ENCODE results near the gene ZNF219.
A peak's percentile ranks its signal among the peaks of the same experiment; 100 is the strongest.

Gene ZNF219

DNA sequence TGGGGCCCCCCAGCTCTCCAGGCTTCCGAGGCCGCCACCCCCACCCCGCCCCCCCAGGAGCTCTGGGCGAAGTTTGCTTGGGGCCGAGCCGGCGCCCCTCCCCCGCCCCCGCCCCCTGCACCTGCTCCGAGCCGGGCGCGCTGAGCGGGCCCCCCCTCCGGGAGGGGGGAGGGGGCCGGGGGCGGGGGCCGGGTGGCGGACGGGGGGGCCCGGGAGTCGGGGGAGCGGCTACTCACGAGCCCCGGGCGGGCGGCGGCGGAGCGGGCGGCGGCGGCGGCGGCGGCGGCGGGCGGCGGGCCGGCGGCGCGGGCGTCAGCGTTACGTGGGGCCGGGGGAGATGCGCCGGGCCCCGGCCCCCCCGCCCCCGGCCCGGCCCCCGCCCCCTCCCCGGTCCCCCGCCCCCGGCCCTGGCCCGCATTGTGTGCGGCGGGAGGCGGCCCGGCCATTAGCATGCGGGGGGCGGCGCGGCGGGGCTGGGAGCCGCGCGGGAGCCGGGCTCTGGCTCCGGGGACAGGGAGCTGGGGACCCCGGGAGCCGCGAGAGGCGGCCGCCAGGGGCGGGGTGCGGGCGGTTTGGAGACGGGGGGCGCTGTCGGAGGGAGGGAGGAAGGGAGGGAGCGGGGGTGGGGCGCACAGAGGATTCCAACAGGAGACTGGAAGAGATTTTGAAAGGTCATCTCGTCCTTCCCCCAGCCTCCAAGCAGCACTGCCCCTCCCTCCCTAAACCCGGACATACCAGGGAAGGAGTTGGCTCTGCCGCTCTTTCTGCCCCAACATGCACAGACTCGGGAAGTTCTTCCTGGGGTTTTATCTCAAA is at the start of gene ZNF219:
TSS of gene ZNF219 (minus strand) at position 580 of the 816 bp plus-strand sequence. CDS start 5,064 bp downstream, outside the sequence.
- DNase-seq (ENCODE audit: low spot score): peak; percentile 50

DNA sequence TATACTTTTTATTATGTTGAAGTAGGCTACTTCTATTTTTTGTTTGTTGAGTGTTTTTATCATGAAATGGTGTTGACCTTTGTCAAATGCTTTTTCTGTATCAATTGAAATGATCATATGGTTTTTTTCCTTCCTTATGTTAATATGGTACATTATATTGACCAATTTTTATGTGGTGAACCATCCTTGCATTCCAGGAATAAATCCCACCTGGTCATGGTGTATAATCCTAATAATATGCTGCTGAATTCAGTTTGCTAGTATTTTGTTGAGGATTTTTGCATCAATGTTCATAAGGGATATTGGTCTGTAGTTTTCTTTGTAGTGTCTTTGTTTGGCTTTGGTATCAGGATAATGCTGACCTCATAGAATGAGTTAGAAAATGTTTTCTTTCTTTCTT is 47.0 kb upstream of the ZNF219 start:
- no peak for DNase-seq (ENCODE audit: low spot score)

DNA sequence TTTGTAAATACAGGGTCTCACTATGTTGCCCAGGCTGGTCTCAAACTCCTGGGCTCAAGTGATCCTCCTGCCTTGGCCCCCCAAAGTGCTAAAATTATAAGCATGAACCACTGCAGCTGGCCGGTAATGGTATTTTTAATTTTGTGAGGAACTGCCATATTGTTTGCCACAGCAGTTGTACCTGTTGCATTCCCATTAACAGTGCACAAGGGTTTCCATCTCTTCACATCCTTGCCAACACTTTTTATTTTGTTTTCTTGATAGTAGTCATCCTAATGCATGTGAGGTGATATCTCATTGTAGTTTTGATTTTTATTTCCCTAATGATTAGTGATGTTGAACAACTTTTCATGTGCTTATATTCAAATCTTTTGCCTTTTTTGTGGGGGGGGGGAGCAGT is 43.9 kb upstream of the ZNF219 start:
- no peak for DNase-seq (ENCODE audit: low spot score)

DNA sequence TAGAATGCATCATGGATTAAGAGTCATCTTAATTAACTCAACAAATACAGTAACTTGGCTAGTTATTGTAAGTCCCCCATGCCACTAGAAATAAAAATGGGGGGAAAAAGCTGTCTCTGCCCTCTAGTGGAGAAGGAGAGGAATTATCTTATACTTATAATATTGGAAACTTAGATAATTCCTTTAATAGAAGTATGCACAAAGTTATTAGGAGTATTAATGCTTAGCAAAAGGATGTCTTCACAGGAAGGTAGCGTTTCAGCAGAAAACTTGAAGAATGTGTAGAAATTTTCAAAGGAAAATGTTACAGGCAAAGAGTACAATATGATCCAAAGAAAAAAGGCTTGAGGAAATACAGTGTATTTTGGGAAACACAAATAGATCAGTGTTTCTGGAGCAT is 37.6 kb upstream of the ZNF219 start:
- peak; percentile 38 for DNase-seq (ENCODE audit: low spot score)

DNA sequence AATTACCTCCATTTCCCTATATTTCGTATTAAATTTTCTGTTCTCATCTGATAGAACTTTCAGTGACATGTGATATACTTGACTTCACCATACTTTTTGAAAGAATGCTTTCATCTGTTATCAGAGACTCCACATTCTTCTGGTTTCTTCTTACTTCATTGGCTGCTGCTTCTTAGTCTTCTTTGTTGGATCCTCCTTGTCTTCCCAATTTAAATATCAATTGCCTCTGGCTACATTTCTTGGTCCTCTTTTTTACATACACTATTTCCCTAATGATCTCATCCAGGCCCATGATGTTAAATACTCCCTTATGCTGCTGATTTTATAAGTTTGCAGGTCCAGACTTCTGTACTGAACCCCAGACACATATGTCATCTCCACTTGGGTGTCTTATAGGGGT is 35.4 kb upstream of the ZNF219 start:
- DNase-seq (ENCODE audit: low spot score): no peak

DNA sequence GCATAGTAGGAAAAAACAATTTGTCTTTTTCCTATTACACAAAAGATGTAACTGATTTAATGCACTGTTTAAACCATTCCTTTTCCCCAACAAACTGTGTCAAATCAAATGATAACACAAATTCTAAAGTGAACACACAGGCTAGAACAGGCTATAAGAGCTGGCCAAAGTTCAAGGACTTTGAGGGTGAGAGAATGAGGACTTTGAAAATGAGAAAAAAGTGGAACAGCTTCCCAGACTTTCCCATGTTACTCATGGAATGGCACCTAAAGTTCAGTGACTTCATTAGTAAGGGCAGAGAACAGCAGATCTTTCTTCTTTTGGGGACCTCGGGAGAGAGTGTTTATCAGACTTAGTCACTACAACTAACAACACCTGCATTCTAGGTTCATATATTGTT is 25.0 kb upstream of the ZNF219 start:
- DNase-seq (ENCODE audit: low spot score): no peak

DNA sequence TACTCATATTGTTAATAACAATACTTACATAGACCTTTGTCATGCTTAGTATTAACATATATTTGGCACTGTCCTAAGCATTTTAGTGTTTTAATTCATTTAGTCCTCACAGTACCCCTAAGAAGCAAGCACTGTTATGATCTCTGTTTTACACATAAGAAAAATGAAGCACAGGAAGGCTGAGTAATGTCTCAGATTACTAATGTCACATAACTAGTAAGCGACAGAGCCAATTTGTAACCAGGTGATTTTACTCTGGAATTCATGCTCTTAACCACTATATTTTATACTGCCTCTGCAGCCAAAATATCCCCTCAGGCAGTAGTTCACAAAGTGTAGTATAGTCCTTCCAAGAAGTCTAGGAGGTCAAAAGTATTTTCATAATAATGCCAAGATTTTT is 22.7 kb upstream of the ZNF219 start:
- DNase-seq (ENCODE audit: low spot score): no peak

DNA sequence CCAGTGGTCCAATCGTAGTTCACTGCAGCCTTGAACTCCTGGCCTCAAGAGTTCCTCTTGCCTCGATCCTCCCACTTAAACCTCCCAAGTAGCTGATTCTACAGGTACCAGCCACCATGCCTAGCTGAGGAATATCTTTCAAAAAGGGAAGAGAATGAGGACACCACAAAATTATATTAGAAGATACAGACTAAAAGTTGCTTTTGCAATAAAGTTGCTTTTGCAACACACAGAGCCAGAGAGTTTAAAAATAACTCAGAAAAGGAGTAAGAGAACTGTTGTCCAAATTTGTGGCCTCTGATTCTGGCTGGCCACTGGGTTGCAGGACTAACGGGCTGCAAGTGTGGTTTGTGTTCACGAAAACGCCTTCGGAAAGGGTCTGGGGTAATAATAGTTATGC is 22.2 kb upstream of the ZNF219 start:
- no peak for DNase-seq (ENCODE audit: low spot score)

DNA sequence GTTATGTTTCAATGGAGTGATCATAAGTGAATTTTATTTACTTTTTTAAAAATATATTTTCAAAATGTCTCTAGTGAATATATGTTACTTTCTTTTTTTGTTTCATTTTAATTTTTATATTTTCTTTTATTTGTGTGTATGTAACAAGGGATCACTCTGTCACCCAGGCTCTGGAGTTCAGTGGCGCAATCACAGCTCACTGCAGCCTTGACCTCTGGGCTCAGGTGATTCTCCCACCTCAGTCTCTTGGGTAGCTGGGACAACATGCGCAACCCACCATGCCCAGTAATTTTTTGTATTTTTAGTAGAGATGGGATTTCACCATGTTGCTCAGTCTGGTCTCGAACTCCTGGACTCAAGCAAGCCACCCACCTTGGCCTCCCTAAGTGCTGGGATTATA is 20.5 kb upstream of the ZNF219 start:
- DNase-seq (ENCODE audit: low spot score): no peak

DNA sequence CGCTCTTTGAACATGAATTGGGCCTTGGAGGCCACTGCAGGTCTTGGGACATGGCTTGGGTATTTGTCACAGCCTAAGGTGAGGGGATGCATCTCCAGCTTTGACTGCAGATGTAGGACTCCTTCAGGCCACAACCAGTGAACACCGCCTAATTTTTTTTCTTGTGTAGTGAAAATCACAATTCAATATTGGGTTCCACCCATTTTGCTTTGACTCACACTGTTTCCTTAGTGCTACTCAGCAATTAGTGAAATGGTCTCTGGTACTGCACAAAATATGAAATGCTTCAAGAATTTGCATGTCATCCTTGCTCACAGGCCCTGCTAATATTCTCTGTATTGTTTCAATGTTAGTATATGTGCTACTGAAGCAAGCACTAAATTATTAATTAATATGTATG is 14.9 kb upstream of the ZNF219 start:
- no peak for DNase-seq (ENCODE audit: low spot score)

DNA sequence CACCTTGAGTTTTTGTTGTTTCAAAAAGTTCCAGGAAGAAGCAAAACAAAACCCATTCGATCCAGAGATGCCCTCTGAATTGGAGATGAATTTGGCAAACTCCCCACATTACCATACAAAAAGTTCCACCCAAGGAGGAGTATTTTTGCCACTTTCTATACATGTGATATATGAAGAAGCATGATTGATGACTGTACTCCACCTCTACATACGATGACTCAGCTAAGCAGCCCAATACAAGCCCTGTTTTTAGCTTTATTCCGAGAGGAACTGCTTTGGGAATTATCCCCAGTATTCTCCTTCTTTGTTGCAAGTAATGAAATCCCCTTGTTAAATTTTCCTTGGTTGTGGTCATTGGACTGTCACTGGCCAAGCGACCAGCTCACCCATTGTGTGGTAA is 13.8 kb upstream of the ZNF219 start:
- no peak for DNase-seq (ENCODE audit: low spot score)

DNA sequence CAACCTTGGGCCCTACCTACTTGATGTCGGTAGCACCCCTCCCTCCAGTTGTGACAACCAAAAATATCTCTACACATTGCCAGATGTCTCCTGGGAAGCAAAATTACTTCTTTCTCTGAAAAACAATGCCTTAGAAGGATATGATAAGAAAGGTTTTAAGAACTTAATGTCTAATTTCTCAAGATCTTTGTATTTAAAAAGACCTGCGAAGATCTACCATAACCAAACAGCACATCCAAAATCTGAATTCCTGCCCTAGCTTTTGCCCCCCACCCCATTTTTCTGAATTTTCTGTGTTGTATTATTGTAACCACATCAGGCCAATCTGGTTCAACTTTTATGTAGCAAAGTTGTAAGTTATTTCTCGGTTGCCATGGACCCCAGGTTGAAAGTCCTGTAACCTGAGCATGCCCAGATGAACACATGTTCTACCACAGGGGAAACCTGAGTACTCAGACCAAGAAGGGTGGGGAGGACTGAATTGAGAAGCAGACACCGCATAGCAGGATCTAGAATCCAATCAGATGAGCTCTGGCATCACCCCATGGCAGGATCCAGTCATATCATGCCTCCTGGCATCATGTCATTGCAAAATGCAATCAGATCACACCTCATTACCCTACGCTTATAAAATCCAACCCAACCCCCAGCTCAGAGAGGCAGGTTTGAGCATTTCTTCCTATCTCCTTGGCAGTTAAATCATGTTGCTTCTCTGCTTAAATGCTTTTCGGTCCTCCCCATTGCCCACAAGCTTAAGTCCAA is 11.1 kb upstream of the ZNF219 start:
- DNase-seq (ENCODE audit: low spot score): no peak

DNA sequence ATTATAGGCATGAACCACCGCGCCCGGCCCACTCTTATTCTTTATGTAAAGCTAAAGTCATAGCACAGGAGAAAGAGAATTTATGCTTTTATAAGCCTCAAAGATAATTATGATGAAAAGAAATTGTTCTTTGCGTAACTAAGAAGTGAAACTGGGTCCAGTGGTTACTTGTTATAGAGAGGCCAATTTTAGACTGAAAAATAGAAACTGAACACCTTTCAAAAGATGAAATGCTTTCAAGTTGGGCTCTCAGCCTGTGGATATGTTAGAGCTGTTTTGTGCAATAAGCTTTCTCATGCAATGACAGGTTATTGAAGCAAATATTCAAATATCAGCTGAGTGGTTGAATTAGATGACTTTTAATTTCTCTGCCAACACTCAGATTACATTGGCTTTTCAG is 10.3 kb upstream of the ZNF219 start:
- DNase-seq (ENCODE audit: low spot score): no peak

DNA sequence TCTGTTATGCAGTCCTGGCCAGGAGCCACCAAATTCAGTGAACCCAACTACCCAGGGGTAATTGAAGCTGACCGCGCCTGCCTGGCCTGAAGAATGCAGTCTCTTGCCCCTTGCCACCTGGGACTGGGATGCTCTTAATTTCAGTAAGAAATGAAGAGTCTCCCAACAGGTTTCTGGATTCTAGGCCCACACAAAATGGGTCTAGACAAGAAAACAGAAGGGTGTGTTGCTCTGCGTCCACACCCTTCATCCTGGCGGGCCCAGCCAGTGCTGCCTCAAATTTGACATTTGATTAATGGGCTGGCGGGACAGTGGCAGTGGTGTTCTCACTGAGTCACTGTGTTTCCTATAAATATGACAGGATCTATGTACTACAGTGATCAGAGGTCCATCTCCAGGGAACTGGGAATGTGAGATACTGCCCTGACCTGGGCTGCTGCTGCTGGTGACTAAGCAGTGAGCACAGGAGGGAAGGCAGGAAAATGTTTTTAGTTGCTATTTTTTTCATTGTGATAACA is 8.9 kb upstream of the ZNF219 start:
- no peak for DNase-seq (ENCODE audit: low spot score)

DNA sequence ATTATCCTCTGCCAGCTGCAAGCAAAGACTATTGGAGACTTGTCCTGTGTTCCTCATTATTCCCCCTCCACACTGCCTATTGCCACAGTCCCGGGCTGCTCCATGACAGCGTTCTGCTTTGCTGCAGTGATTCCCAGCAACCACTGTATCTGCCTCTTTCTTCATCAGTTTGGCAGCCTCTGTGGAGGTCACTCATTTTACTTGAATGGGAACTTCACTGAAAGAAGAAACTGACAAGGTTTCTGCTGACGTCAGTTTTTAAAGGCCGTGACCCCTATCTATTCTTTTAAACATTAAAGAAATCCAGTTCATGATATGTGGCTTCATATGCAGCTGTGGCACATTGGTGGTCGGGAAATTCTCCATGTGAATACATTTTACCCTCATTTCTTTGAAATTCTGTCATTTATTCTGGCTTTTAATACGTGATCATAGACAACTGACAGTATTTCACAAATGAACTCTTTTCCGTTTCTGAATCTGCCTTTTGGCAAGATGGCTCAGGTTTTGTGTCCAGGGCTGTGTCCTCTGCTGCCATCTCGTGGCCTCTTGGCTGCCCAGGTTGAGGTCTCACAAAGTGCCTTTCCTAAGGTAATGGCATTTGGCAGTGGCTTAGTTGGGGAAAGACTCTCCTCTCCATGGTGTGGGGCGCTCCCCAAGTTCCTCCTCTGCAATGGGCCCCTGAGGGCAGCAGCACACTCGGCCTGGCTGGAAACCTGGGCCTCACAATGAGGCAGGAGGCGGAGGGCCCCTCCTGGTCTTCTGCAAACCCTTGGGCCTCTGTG is 8.2 kb upstream of the ZNF219 start:
- DNase-seq (ENCODE audit: low spot score): peak; percentile 81

DNA sequence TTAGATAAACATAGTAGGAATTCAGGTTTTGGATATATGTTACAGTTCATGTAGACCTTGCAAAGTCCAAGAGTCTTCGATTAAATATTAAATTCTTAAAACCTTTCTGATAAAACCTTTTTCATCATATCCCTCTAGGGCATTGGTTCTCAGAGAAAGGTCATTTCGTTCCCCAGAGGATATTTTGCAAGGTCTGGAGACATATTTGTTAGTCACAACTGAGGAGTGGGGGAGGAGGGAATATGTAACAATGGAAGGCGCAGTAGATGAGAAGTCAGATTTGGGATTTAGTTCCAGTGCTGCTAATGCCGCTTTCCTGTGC is 7.7 kb upstream of the ZNF219 start:
- no peak for DNase-seq (ENCODE audit: low spot score)

DNA sequence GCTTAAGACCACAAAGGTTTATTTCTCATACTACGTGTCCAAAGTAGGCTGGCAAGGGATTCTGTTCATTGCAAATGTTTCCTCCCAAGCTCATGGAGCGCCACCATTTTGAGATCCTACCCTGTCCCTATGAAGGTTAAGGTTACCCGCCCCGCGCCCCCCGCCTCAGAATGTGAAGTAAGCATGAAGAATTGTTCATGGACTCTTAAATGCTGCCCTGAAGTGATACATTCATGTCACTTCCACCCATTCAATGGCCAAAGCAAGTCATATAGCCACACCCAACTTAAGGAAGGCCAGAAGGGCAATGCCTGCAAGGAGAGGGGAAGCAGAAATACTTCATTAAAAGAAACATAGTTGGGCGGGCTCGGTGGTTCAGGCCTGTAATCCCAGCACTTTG is 6.6 kb upstream of the ZNF219 start:
- DNase-seq (ENCODE audit: low spot score): no peak

DNA sequence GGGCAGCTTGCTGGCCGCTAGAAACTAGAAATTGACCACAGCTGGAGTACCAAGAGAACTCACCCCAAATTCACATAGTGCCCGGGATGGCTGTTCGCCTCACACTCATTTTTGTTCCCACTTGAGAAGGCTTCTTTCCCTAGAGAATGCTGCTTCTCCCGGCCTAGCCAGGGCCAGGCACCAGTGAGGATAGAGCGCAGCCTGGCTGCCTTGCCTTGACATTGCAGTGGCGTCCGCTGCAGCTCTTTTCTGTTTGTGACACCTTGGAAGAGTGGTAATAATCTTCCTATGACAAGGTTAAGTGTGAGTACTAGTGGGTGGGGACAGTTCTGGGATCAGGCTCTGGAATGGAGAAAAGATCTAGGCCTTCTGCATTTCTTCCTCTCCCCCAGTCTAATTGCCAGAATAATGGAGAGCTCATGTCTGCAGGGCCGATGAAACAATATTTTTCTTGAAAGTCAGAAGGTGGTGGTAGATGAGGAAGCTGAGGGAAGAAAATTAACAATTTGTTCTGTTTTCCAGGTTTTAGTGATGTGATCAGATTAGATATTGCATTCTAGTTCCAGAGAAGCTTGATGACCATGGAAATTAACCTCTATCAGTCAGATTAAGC is 6.1 kb upstream of the ZNF219 start:
- peak; percentile 85 for DNase-seq (ENCODE audit: low spot score)

DNA sequence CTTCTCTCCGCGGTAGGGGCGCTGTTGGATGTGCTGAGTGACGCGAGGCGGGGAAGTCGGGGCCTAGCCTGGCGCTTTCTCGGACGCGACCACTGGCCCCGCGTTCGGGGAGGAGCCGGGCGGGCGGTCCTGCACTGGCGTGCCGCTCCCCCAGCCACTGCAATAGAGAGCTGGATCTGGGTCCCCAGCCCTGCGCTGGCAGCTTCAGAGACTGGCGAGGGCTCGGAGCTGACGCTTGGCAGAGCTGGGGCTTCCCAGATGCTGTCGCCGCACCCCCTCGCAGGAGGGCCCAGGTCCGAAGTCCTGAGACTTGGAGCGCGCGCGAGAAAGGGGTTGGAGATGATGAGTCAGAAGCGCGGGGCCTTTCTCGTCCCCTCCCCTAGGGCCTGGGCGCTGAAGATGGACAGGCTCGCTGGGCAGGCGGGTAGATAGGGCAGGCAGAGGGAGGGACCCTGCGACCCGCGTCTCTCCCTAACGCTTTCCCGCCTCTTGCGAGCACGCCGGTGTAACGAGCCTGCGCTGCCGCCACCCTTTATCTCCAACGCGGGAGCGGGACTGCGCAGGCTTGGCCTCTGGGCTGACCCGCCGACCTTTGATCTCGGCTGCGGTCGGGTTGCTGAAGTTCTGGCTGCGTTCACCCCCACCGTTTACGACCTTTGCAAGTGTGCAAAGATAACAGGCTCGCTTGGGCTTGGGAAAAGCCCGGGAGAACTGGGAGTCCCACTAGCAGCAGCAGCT is 5.4 kb upstream of the ZNF219 start:
- DNase-seq (ENCODE audit: low spot score): peak; percentile 96

DNA sequence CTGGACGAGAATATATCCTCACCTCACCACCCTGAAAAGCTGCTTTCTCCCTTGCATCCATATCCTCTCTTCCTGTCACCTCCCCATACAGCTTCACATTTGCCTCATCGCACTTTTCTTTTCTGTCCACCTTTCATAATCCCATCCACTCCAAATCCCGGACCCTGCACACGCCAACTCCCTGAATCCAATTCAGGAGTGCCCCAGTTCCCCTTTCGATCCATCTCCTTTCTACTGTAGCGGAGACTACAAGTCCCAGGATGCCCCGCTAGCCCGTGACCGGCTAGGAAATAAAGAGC is 4.9 kb upstream of the ZNF219 start:
- no peak for DNase-seq (ENCODE audit: low spot score)

DNA sequence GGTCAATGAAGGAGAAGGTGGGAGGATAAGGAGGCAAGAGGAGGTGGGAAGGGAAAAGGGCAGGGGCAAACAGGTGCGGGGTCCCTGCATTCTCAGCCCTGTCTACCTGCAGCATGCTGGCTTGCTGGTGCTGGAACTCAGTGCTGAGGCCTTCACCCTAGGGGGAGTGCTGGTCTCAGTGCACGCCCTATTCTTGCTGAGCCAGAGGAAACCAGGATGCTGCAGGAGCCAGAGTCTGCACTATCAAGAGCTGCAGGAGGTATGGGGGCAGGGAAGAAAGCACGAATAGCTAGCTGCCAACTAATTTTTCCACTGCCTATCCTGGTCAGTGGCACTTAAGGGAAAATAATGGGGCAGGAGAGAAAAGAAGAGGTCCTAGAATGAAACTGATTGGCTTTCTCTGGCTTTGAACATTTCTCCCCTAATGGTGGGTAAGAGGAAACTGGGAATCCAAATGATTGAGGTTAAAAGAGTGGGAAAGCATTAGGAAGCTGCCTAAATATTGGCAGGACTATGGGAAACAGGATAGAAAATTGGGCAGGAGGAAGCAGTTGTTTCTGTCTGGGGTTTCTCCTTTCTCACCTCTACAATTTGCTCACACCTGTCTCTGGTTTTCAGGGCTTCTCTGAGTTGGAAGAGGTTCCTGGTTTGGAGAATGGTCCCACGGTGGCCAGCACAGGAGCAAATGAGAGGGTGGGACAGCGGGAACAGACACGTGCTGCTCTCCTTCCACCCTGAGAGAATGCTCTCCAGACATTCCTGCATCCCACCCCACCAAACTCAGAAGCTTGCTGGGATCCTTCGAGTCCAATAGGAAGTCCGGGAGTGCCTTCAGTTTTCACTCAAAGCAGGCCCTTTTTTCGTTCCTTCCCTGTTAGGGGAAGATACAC is 4.3 kb upstream of the ZNF219 start:
- DNase-seq (ENCODE audit: low spot score): no peak
